Endothelial cell of umbilical vein (primary cell): ENCODE results near the gene CGRRF1.

Source experiments
- EZH2 ChIP-seq: IDR thresholded peaks from 2 replicates; pipeline ENCODE4 v1.6.1; 2012; ENCODE audit warnings: borderline replicate concordance, low read depth, mild to moderate bottlenecking, moderate library complexity, low read length, inconsistent platforms; ENCODE audit not compliant: severe bottlenecking
- MYC ChIP-seq: IDR thresholded peaks from one replicate; pipeline ENCODE4 v1.6.1; 2011; ENCODE audit warnings: mild to moderate bottlenecking, low read depth, low read length

DNA sequence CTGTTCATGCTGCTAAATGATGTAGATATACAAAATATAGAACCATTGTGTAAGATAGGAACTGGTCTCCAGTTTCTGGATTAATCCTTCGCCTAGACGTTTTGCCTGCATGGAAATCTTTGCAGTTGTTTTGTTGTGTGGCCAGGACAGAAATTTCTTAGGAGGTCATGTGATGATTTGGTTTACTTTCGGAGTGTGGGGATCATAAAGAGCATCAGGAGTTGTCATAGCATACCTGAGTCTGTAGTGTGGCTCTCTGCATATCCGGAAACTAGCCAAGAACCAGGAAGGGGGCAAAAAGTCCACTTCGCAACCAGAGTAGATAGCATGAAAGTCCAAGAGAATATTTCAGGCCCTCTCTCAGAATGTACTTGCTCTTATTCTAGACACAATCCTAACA lies 60.3 kb downstream of the CGRRF1 start:
- TF ChIP-seq EZH2 = no peak
- no peak for TF ChIP-seq MYC
